Measurements from ENCODE around the gene TPRX1. TPM values are rescaled to one million over a fixed set of nuclear protein-coding genes. Genes with fewer than 3 reads are reported as not detected.
"Not testable (repeated sequence)": the region's sequence is repeated elsewhere in the genome, so short reads cannot be mapped to it uniquely, and the experiment has no call there.

TPRX1 gene
- total RNA-seq, 1 experiment from 2014 or later: not detected

DNA sequence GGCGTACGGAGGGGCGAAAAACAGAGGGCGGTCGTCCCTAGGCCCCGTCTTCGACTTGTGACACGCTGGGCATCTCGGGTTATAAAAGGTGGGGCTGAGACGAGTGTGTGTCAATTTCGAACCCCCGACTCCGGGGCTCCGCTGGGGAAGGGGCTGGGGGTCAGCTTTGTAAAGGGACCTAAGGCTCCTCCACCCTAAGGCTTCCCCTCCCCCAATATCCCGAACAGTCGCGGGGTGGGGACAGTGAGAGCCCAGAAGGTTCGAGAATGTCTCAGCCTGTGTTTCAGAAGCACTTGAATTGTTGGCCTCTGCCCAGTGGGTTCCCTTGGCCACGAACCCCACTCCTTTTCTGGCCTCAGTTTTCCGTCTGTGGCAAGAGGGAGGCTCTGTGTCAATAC lies 25.4 kb downstream of the TPRX1 start:
- BruUV-seq (replicated peaks): TSS peak; percentile 67
- Mint-ChIP-seq H3K27ac (ENCODE audit: unreplicated experiment) (peak overlapping the region; percentile 99), H3K9me3 (ENCODE audit: low read depth, unreplicated experiment) (no peaks in the 10 kb centered on the region), H3K27me3 (ENCODE audit: unreplicated experiment) (no peaks in the 10 kb centered on the region), H3K4me1 (ENCODE audit: low read depth, unreplicated experiment) (peaks cover 47% of the 10 kb centered on the region), H3K4me3 (ENCODE audit: low read depth, unreplicated experiment) (peak overlapping the region; percentile 99), H3K36me3 (ENCODE audit: insufficient read depth, unreplicated experiment) (peaks cover 71% of the 10 kb centered on the region)
- intact Hi-C loops (cut with micrococcal nuclease; ENCODE audit: unreplicated experiment): no loop called here
- TF ChIP-seq, protein P1, sequence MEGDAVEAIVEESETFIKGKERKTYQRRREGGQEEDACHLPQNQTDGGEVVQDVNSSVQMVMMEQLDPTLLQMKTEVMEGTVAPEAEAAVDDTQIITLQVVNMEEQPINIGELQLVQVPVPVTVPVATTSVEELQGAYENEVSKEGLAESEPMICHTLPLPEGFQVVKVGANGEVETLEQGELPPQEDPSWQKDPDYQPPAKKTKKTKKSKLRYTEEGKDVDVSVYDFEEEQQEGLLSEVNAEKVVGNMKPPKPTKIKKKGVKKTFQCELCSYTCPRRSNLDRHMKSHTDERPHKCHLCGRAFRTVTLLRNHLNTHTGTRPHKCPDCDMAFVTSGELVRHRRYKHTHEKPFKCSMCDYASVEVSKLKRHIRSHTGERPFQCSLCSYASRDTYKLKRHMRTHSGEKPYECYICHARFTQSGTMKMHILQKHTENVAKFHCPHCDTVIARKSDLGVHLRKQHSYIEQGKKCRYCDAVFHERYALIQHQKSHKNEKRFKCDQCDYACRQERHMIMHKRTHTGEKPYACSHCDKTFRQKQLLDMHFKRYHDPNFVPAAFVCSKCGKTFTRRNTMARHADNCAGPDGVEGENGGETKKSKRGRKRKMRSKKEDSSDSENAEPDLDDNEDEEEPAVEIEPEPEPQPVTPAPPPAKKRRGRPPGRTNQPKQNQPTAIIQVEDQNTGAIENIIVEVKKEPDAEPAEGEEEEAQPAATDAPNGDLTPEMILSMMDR (IDR thresholded peaks at IDR 0.05; ENCODE audit: unreplicated experiment): no peak
- DNase-seq: peak; percentile 39
- CTCF ChIA-PET: interaction anchor here (1.1 kb wide), 1 partner anchor 11 kb away, joined by 3 read pairs; no protein-coding TSS in a partner anchor

DNA sequence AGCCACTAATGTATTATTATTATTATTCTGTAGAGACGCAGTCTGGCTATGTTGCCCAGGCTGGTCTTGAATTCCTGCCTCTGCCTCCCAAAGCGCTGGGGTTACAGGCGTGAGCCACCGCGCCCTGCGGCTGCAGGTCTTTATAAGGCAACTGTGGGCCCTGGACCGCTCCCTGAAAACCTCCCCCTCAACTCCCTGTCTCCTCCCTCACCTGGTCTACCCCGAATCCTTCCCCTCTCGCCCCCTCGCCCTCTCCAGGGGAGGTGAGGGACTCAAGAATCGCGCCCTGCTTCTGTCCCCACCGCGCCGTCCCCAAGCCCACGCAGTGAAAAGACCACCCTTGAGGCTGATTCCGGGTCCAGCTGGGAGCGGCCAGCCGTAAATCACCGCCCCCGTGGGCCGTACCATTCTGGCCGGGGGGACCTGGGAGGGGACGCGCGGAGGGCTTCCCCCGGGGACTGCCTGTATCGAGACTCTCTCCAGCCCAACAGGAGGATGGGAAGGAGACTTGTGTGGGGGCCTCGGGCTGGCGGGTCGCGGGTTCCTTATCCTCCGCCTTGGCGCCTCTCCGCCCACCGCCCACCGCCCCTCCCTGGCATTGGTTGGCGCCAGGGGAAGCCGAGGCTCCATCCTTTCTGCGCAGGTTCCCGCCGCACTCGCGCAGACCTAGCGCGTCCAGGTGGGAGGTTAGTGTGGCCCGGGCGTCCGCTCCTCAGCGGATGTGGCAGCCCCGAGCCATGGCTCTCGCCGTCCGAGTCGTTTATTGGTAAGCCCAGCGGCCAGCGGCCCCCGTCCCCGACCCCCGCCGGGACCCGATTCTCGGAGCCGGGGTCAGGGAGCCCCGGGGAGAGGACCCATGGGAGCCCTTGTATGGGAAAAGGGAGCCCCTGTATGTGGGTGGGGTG lies 26.1 kb downstream of the TPRX1 start, which contains the start of gene SELENOW:
TSS of gene SELENOW (plus strand) at position 655 of the 905 bp plus-strand sequence. CDS start at position 738, 83 bp downstream.
- Mint-ChIP-seq H3K9me3 (ENCODE audit: low read depth, unreplicated experiment) (no peaks in the 10 kb centered on the region), H3K36me3 (ENCODE audit: insufficient read depth, unreplicated experiment) (peaks cover 66% of the 10 kb centered on the region), H3K4me1 (ENCODE audit: low read depth, unreplicated experiment) (peaks cover 47% of the 10 kb centered on the region), H3K4me3 (ENCODE audit: low read depth, unreplicated experiment) (peak within 1 kb of the TSS; percentile 99), H3K27ac (ENCODE audit: unreplicated experiment) (peak within 1 kb of the TSS; percentile 99), H3K27me3 (ENCODE audit: unreplicated experiment) (no peaks in the 10 kb centered on the region)
- no TSS peak for BruUV-seq (replicated peaks)
- peak; percentile 90 for DNase-seq
- TF ChIP-seq, protein P1 (IDR thresholded peaks at IDR 0.05; ENCODE audit: unreplicated experiment): no peak
- intact Hi-C loops (cut with micrococcal nuclease; ENCODE audit: unreplicated experiment): no loop called here
- CTCF ChIA-PET: interaction anchor here (0.9 to 1.1 kb wide), 2 partner anchors 12 to 65 kb away, joined by 3 read pairs; partner anchors contain the start of gene EHD2

DNA sequence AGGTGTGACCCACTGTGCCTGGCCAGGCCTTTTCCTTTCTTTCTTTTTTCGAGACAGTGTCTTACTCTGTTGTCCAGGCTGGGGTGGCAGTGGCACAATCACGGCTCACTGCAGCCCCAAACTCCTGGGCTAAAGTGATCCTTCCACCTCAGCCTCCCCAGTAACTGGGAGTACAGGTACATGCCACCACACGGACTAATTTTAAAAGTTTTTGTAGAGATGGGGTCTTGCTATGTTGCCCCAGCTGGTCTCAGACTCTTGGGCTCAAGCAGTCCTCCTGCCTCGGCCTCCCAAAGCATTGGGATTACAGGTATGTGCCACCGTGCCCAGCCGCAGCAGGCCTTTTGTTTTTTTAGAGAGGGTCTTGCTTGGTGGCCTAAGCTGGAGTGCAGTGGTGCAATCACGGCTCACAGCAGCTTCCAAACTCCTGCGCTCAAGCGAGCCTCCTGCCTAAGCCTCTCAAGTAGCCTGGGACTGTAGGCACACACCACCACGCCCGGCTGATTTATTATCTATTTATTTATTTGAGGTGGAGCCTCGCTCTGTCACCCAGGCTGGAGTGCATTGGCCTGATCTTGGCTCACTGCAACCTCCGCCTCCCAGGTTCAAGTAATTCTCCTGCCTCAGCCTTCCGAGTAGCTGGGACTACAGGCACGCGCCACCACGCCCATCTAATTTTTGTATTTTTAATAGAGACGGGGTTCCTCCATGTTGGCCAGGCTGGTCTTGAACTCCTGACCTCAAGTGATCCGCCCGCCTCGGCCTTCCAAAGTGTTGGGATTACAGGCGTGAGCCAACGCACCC lies 26.9 kb downstream of the TPRX1 start:
- CTCF ChIA-PET: interaction anchor here (0.9 kb wide), 1 partner anchor 64 kb away, joined by 3 read pairs; the partner anchor contains the start of gene EHD2
- H3K9me3 Mint-ChIP-seq (ENCODE audit: low read depth, unreplicated experiment); H3K27me3 Mint-ChIP-seq (ENCODE audit: unreplicated experiment); intact Hi-C loops (cut with micrococcal nuclease; ENCODE audit: unreplicated experiment); DNase-seq: not testable (repeated sequence)
- Mint-ChIP-seq H3K4me3 (ENCODE audit: low read depth, unreplicated experiment) (peak overlapping the region; percentile 99), H3K36me3 (ENCODE audit: insufficient read depth, unreplicated experiment) (peaks cover 57% of the 10 kb centered on the region), H3K4me1 (ENCODE audit: low read depth, unreplicated experiment) (peaks cover 47% of the 10 kb centered on the region), H3K27ac (ENCODE audit: unreplicated experiment) (peak overlapping the region; percentile 99)
- BruUV-seq (replicated peaks): TSS peak; percentile 89

DNA sequence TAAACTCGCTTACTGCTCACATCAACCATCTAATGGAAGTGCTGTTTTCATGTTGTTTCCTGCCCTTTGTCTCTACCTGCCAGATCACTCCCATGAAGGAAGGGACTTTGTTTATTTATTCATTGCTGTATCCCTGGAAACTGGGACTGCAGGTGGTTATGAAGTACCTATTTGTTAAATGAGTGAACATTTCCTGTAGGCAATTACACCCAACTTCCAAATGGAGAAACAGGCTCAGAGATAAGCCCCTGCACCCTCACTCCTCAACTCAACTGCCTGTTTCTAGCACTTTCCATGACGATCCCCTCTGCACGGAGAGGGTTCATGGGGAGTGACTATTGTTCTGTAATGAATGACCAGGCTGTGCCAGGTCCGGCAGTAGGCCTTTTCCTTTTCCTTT lies 27.8 kb downstream of the TPRX1 start:
- Mint-ChIP-seq H3K27ac (ENCODE audit: unreplicated experiment) (peak overlapping the region; percentile 99), H3K4me1 (ENCODE audit: low read depth, unreplicated experiment) (peaks cover 44% of the 10 kb centered on the region), H3K27me3 (ENCODE audit: unreplicated experiment) (no peaks in the 10 kb centered on the region), H3K36me3 (ENCODE audit: insufficient read depth, unreplicated experiment) (peaks cover 48% of the 10 kb centered on the region), H3K4me3 (ENCODE audit: low read depth, unreplicated experiment) (peak overlapping the region; percentile 99), H3K9me3 (ENCODE audit: low read depth, unreplicated experiment) (no peaks in the 10 kb centered on the region)
- intact Hi-C loops (cut with micrococcal nuclease; ENCODE audit: unreplicated experiment): no loop called here
- CTCF ChIA-PET: interaction anchor here (0.5 to 0.7 kb wide), 4 partner anchors 11 to 349 kb away, joined by 3 to 11 read pairs (median 6); no protein-coding TSS in a partner anchor
- TF ChIP-seq, protein P1 (IDR thresholded peaks at IDR 0.05; ENCODE audit: unreplicated experiment): no peak
- no TSS peak for BruUV-seq (replicated peaks)
- DNase-seq: peak; percentile 39

DNA sequence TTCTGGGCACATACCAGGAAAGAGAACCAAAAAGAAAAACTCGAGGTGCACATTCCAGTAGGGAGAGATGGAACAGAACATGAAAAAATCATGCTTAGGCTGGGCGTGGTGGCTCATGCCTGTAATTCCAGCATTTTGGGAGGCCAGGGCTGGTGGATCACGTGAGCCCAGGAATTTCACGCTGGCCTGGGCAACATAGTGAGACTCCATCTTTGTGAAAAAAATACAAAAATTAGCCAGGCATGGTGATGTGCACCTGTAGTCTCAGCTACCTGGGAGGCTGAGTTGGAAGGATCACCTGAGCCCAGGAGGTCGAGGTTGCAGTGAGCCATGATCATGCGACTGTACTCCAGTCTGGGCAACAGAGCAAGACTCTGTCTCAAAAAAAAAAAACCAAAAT lies 33.1 kb downstream of the TPRX1 start:
- intact Hi-C loops (cut with micrococcal nuclease; ENCODE audit: unreplicated experiment); H3K27me3 Mint-ChIP-seq (ENCODE audit: unreplicated experiment); H3K4me1 Mint-ChIP-seq (ENCODE audit: low read depth, unreplicated experiment); DNase-seq; H3K4me3 Mint-ChIP-seq (ENCODE audit: low read depth, unreplicated experiment); H3K27ac Mint-ChIP-seq (ENCODE audit: unreplicated experiment); BruUV-seq (replicated peaks); H3K9me3 Mint-ChIP-seq (ENCODE audit: low read depth, unreplicated experiment); H3K36me3 Mint-ChIP-seq (ENCODE audit: insufficient read depth, unreplicated experiment): not testable (repeated sequence)
- CTCF ChIA-PET: interaction anchor here (0.5 kb wide), 1 partner anchor 931 kb away, joined by 7 read pairs; no protein-coding TSS in a partner anchor
